ENCODE measurements around the gene LRRC75A. TPM values are rescaled to one million over a fixed set of nuclear protein-coding genes. Genes with fewer than 3 reads are reported as not detected.
A peak's percentile ranks its signal among the peaks of the same experiment; 100 is the strongest.
"Not testable (repeated sequence)": the region's sequence is repeated elsewhere in the genome, so short reads cannot be mapped to it uniquely, and the experiment has no call there.

Gene LRRC75A
- total RNA-seq, 2 experiments from 2014 or later, result 0.69 to 0.79 TPM

DNA sequence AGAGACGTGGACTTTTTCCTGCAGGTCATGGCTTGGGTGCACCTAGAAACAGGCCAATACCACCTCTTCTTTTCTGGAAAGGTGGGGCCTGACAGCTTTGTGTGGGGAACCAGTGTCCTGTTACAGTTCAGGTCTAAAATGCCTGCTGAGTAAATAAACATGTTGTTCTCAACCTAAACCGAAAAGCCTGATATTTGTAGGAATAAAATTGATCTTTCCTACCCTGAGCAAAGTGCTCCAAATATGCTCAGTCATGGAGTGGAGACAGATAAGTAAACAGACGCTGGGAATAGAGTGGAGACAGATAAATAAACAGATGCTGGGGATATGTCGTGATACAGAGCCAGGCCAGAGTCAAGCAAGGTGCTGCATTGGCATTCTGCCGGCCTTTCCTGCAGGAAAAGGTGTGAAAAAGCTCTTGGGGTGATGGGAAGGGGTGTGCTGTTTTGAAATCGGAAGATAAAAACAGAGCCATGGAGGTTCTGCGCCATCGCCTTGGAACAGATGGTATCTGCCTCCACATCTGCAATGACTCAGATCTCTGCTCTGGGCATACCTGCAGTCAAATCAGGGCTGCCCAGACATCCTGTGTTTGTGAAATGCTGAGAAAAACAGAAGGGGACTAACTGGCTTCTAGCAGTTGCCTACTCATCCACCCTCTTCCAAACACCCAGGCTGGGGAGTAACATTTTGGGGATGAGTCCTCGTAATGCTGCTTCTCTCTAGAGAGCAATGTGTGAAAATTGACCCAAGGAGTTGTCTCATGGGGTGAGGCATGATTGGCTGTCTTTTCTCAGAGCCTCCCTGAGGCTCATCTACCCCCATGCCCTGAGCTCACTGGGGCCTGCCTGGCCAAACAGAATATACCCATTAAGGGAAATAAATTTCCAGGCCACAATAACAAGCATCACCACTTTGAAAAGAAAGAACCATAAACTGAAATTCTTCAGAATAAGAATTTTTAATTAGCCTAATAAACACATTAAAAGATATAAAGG, 93.4 kb downstream of the LRRC75A start:
- CTCF ChIA-PET, result no interaction called here
- no peaks in the 10 kb centered on the region for H3K36me3 Mint-ChIP-seq (ENCODE audit: low read depth)
- peaks cover 7% of the 10 kb centered on the region for H3K4me1 Mint-ChIP-seq (ENCODE audit: low read depth)
- H3K27me3 Mint-ChIP-seq (ENCODE audit: low read depth), result no peaks in the 10 kb centered on the region
- no peak overlapping the region for H3K4me3 Mint-ChIP-seq
- no peaks in the 10 kb centered on the region for H3K9me3 Mint-ChIP-seq
- peak; percentile 48 for DNase-seq
- no peak overlapping the region for H3K27ac Mint-ChIP-seq
- intact Hi-C loops (cut with micrococcal nuclease), result loop anchor here (2.0 to 5.0 kb wide), 2 partner anchors 18 to 371 kb away; partner anchors contain the start of gene UBB

DNA sequence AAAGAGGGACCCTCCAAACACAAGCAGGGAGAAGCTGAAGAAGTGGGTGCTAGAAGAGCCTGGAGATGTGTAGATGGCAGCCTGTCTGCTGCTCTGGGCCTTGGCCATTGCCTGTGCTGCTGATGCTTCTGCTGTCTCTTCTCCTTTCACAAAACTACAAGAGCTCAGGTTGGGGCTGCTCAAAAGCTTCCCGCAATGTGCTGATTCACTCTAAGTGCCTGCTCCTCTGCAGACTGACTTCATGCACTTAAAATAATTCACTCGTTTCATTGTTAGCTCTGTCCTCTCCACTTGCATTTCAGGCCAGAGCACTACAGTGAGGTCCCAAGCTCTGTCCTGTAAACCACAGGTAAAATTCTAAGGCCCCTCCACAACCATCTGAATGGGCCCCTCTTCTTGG, 95.3 kb downstream of the LRRC75A start:
- not testable (repeated sequence) for H3K36me3 Mint-ChIP-seq (ENCODE audit: low read depth); H3K27me3 Mint-ChIP-seq (ENCODE audit: low read depth); H3K4me1 Mint-ChIP-seq (ENCODE audit: low read depth); H3K27ac Mint-ChIP-seq; H3K9me3 Mint-ChIP-seq; H3K4me3 Mint-ChIP-seq; DNase-seq
- intact Hi-C loops (cut with micrococcal nuclease), result loop anchor here (5.0 kb wide), 1 partner anchor 369 kb away; no protein-coding TSS in a partner anchor
- CTCF ChIA-PET, result interaction anchor here (0.6 kb wide), 1 partner anchor 288 kb away, joined by 5 read pairs; no protein-coding TSS in a partner anchor

DNA sequence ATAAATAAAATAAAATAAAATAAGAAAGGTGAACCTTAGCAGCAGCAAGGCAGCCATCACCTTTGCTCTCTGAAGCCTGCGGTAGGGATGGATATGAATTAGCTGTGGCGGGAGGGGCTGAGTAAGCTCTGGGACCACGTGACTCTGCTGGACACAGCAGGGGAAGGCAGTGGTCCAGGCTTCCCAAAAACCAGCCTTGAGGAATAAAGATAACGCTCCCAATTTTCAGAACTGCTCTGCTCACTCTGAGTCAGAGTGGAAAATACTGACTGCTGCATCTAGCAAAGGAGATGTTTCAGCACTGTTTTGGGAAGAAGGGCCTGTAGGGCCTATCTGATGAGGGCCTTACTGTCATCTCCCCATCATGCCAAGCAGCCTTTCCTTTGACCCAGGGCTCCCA, 96.1 kb downstream of the LRRC75A start:
- DNase-seq; H3K9me3 Mint-ChIP-seq; H3K27me3 Mint-ChIP-seq (ENCODE audit: low read depth); H3K4me3 Mint-ChIP-seq; H3K27ac Mint-ChIP-seq; H3K4me1 Mint-ChIP-seq (ENCODE audit: low read depth); CTCF ChIA-PET; H3K36me3 Mint-ChIP-seq (ENCODE audit: low read depth): not testable (repeated sequence)
- intact Hi-C loops (cut with micrococcal nuclease), result loop anchor here (5.0 kb wide), 1 partner anchor 369 kb away; no protein-coding TSS in a partner anchor

GRCh38 chr17:16392491-16392890, 99.5 kb downstream of the LRRC75A start:
- H3K36me3 Mint-ChIP-seq (ENCODE audit: low read depth); DNase-seq; H3K4me3 Mint-ChIP-seq; intact Hi-C loops (cut with micrococcal nuclease); H3K27ac Mint-ChIP-seq; H3K27me3 Mint-ChIP-seq (ENCODE audit: low read depth); H3K9me3 Mint-ChIP-seq; H3K4me1 Mint-ChIP-seq (ENCODE audit: low read depth): not testable (repeated sequence)
- CTCF ChIA-PET, result interaction anchor here (0.6 to 1.6 kb wide), 2 partner anchors 29 to 242 kb away, joined by 3 to 5 read pairs; no protein-coding TSS in a partner anchor

Other genes with a start within 250 kb of the LRRC75A start
- 100 to 1,000 TPM; 117 to 121 TPM for gene CENPV, start 138.7 kb downstream of the LRRC75A start, total RNA-seq
- gene UBB, start 111.1 kb downstream of the LRRC75A start, total RNA-seq, result 1,000 to 10,000 TPM; 1,579 to 1,628 TPM
- gene TRPV2, start 76.6 kb downstream of the LRRC75A start, total RNA-seq, result 10 to 100 TPM; 23.7 to 24.8 TPM
- gene ZNF287, start 77.0 kb upstream of the LRRC75A start, total RNA-seq, result 1 to 10 TPM; 5.1 to 6.3 TPM
- 1 to 10 TPM; 3.9 TPM for gene ZNF624, start 161.7 kb upstream of the LRRC75A start, total RNA-seq
- gene CCDC144A, start 198.0 kb upstream of the LRRC75A start, total RNA-seq, result 1 to 10 TPM; 5.0 to 5.3 TPM

Measured in activated naive CD4-positive, alpha-beta T cell treated with anti-CD3 and anti-CD28 coated beads for 36 hours (primary cell).